Activated T-cell treated with anti-CD3 and anti-CD28 coated beads for 4 hours (primary cell): Measurements from ENCODE around the gene GOLGA6A.
"Not testable (repeated sequence)": the region's sequence is repeated elsewhere in the genome, so short reads cannot be mapped to it uniquely, and the experiment has no call there.

Source experiments
- DNase-seq: peaks from one replicate; pipeline ENCODE4 v3.0.0-alpha.2; 2020

The GOLGA6A gene

DNA sequence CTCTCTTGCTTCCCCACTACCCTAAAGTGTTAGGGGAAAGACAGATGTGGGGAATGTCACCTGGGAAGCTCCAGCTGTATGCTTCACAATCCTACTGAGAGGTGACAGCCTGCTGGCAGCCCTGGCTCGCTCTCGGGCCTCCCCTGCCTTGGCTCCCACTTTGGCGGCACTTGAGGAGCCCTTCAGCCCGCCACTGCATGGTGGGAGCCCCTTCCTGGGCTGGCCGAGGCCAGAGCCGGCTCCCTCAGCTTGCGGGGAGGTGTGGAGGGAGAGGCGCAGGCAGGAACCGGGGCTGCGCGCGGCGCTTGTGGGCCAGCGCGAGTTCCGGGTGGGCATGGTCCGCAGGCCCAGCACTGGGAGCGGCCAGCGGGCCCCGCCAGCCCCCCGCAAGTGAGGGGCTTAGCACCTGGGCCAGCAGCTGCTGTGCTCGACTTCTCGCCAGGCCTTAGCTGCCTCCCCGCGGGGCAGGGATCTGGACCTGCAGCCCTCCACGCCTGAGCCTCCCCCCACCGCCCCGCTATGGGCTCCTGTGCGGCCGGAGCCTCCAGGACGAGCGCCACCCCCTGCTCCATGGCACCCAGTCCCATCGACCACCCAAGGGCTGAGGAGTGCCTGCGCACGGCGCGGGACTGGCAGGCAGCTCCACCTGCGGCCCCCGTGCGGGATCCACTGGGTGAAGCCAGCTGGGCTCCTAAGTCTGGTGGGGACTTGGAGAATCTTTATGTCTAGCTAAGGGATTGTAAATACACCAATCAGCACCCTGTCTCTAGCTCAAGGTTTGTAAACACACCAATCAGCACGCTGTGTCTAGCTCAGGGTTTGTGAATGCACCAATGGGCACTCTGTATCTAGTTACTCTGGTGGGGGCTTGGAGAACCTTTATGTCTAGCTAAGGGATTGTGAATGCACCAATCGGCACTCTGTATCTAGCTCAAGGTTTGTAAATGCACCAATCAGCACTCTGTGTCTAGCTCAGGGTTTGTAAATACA lies 29.8 kb downstream of the GOLGA6A start:
- not testable (repeated sequence) for DNase-seq

- DNase-seq = no peak
Measured at GRCh38 chr15:74050556-74051234, 31.7 kb downstream of the GOLGA6A start.

- DNase-seq = no peak
Measured at GRCh38 chr15:74050127-74050526, 32.2 kb downstream of the GOLGA6A start.

DNA sequence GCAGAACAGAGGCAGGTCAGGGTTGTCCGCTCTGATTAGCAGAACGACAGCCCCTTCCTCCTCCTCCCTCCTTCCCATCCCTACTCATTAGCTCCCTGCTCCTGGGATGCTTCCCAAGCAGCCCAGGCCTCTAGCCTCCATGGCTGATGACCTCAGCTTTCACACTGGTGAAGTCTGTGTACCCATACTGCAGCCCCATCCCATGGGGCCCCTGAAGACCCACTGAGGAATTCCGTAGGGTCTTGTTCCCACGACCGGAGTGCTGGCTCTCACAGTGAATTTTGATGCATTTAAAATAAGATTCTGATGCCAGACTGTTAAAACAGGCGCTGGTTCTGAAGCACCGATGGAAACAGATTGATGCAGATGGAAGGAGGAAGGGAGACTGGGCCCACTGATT lies 36.1 kb downstream of the GOLGA6A start:
- DNase-seq = no peak

DNA sequence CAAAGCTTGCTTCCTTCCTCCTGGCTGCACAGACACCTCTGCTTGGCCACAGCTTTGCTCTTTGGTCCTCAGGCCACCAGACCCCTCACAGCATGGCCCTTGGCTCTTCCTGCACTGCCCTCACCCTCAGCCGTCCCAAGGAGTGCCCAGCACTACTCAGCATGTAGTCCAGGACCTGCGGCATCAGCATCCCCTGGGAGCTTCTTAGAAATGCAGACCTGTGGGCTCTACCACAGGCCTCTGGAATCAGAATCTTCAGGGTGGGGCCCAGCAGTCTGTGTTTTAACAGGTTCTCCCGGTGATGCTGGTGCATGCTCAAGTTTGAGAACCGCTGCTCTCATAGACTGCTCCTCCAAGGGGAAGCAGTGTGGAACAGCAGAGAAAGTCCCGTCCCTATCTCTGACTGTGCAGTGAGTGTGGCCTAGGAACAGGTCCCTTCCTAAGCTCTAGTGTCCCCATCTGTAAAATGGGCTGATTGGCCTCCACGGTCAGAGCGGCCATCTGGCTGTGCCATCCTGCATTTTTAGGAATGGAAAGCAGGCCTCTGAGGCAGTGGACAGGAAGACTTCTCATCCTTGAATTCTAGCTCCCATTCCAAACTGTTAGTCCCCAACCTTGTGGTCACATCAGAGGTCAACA lies 36.6 kb downstream of the GOLGA6A start:
- no peak for DNase-seq

GRCh38 chr15:74045184-74045583 lies 37.2 kb downstream of the GOLGA6A start:
- no peak for DNase-seq

GRCh38 chr15:74044267-74045110 lies 37.9 kb downstream of the GOLGA6A start:
- DNase-seq = no peak

DNA sequence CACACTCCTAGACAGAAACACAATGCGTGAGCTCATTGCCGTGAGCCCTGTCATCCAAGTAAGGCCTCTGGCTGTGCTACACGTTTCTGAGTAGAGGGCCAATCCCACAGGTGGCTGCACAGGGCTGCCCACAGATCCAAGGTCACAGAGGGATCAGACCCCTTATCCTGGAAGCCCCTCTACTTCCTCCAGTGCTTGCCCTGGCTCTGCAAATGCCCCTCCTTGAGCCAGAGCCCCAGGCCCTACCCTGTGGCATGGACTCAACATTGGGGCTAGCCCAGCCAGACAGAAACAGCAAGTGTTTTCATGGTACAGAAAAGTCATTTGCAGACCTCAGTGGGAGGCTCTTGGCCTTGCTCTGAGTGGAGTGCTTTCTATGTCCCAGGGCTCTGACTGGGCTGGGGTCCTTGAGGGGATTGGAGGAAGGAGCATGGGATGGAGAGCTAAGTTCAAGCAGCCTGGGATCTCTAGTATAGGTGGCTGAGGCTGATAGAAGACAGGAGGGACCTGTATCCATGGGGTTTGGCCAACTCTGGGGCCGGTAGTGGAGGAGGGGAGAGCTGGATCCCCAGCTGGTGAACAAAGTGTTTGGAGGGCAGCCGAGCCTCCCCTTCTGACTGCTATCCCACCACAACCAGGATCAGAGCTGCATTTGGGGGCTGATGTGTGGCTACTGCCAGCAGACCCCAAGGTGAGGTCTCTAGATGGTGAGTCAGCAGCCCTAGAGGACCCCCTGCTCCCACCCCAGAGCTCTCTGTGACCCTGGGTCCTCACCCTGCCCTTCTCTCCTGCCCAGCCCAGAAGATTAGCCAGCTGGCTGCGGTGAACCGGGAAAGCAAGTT lies 38.7 kb downstream of the GOLGA6A start:
- DNase-seq = no peak

DNA sequence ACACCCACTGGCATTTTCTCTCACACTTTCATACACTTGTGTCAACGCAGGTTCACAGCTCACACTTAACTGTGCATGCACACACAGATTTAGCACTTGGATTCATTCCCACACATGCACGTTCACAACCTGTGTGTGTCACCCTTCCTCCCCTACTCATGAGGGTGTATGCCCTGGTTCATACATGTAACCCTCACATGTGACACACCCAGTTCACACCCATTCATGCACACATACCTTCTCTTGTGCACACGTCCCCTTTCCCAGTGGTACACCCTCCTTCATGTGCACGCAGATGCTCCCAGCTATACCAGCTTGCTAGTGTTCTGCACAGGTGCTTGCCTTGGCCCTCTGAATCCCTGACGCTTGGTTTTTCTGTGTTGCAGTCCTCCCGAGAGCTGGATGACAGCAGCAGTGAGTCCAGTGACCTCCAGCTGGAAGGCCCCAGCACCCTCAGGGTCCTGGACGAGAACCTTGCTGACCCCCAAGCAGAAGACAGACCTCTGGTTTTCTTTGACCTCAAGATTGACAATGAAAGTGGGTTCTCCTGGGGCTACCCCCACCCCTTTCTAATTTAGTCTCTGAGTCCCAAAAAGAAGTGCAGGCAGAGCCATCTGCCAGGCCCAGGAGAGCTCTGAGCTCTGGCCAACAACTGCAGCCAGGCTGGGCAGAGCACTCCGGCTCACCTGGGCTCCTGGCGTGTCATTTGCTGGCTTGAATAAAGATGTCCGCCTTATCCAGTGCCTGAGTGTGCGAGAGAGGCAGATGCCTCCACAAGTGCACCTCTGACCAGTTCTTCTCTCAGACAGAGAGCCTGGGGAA lies 39.5 kb downstream of the GOLGA6A start:
- no peak for DNase-seq

DNA sequence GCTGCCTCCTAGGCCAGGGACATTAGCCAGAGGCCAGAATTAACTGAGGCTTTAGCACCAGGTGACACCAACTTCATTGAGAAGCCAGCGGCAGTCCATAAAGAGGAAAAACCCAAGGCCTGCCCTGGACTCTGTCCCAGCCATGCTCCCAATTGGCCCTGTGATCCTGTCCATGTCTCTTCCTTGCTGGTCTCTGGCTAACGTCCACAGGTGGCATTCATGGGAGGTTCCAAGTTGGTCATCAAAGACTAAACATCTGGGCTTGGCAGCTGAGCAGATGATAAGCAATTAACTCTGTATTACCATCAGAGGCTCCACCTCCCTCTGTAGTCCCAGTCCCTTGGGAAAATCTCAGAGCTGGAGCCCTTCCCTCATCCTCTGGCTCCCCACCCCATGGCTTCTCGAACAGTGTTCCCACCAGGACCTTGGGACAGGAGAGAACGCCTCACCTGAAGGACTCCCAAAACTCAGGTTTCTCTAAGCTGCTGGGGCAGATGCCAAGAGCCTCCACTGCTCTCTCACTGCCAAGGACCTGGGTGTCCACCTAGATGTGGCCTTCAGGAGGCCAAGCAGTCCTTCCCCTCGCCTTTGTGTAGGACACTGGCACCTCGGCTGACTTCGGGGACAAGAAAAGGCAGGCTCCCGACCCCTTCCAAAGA lies 40.4 kb downstream of the GOLGA6A start:
- DNase-seq = no peak

GRCh38 chr15:74041311-74041756 lies 41.0 kb downstream of the GOLGA6A start:
- DNase-seq = no peak

DNA sequence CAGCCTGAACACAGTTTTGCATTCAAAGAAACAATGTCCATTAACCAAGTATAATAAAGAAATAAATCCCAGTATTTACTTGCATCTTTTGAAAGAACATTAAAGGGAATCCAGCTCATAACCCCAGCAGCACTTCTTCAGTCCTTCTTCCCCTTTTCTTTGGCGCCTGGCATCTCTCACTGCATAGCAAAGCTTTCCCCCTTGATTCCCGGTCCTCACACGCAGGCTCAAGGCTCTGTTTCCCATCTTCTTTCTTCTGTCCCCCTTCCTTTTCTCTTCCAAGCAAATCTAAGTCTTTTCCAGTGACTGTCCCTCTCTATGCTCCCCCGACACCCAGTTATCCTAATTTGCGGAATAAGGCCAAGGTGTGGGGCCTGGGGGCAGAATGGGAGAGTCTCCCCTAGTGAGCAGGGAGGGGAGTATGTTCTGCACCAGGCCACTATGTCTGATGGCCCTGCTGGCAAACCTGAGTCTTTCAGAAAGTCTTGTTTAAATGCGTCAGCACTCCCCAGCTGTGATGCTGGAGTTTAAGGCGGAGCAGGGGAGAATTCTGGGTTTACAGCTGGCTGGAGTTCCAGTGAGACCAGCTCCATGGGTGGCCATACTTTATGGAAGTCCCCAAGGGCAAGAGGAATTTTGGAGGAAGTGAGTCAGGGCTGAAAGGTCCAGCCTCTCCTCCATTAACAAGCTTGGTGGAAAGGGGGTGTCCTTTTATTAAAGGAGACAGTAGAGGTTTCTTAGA lies 42.1 kb downstream of the GOLGA6A start:
- no peak for DNase-seq

GRCh38 chr15:74039656-74040010 lies 42.7 kb downstream of the GOLGA6A start:
- no peak for DNase-seq

DNA sequence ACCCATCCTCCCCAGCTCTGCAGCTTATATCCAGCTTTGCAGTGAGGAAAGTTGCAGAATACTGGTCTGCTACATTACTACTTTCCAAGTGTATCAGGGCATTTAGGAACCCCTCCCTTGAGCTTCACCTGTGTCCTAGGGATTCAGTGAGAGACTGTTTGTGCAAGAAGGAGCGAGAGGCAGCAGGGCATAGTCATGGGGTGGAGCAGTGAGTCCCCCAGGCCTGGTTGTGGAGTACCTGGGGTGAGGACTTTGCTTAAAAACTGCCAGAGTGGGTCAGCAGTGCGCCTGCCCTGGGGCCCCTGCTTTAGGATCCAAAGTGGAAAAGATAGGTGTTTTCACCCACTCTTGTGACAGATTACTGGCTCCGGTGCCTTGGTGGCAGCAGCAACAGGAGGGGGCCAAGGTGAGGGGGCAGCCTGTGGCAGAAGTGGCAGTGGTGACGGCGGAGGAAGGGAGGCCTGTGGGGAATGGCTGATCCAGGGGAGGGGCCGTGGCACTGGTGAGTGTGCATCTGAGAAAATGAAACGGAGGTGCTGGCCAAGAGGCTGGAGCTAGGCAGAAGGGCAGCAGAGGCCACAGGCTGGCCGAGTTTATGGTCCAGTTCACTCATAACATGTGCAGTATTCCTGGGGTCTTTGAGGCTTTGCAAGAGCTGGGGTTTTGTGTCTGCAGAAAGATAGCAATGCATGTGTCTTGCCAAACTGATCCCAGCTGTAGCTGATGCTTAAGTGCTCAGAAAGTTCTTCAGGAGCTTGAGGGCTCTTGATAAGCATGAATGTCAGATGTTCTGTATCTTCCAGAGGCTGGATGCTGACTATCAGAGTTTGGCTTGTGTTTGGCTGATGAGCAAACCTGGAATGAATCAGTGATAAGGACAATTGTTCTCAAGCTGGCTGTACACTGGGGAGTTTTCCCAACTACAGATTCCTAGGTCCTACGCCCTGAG lies 43.4 kb downstream of the GOLGA6A start:
- no peak for DNase-seq

GRCh38 chr15:74037171-74038117 lies 44.9 kb downstream of the GOLGA6A start:
- DNase-seq = no peak

DNA sequence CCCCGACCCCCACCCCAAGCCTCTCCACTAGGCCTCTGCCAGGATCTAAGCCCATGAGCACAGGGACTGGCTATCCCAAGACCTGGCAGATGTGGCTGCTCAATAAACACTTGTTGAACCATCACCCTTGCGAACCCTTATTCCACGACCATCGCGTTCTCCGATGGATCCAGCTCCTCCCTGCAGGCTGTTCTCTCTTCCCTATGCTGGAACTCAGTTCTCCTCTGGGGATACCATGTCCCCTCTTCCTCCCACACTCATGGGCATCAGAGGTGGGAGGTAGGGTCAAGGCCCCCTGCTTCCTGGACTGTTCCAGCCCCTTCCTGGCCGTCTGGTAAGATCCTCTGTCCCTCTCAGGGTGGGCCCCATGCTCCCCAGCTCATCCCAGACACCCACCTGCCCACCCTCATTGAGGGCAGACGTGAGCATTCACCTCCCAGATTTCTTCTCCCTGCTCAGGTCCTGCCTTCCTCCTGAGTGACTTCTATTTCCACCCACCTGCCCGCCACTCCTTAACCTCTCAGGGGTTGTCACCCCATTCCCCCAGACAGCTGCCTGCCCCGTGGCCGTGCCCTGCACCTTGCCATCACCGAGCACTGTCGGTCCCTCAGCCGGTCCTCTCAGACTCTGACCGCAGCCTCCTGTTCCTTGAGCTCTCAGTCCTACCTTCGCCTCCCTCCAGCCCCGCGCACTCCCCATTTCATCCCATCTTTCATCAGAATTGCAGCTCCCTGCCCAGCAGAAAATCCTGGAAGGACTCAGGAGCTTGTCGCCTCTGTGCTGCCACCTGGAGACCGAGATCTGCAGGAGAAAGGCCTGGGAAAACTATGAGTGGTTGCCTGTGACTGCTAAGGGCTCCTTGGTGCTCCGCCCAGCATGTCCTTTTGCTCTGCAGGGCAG lies 45.8 kb downstream of the GOLGA6A start:
- DNase-seq = no peak
